ENCODE measurements around the gene COL5A3.

DNA sequence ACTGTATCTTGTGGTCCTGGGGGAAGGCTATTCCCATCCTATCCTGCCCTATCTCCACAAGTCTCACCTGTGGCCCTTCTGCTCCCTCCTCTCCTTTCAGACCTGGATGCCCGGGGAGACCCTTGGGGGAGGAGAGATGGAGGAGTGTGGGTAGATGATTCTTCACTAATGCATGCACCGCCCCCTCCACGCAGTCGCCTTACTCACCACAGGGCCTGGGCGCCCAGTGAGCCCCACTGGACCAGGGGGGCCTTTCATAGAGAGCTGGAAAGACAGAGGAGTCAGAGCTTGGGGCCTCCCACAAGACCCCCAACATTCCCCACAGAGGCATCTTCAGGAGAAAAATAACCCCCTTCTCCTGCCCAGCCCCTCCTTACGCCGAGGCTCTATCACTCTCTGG is 14.3 kb downstream of the COL5A3 start:
- no peak for TF ChIP-seq YY1 (IDR thresholded peaks at IDR 0.05; ENCODE audit: low read depth)
- TF ChIP-seq, protein P1, sequence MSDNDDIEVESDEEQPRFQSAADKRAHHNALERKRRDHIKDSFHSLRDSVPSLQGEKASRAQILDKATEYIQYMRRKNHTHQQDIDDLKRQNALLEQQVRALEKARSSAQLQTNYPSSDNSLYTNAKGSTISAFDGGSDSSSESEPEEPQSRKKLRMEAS (IDR thresholded peaks at IDR 0.05): no peak
- no peak for TF ChIP-seq TEAD4 (IDR thresholded peaks at IDR 0.05)
- no peak for TF ChIP-seq EGR1 (IDR thresholded peaks at IDR 0.05)
- TF ChIP-seq, protein P2, sequence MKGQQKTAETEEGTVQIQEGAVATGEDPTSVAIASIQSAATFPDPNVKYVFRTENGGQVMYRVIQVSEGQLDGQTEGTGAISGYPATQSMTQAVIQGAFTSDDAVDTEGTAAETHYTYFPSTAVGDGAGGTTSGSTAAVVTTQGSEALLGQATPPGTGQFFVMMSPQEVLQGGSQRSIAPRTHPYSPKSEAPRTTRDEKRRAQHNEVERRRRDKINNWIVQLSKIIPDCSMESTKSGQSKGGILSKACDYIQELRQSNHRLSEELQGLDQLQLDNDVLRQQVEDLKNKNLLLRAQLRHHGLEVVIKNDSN (IDR thresholded peaks at IDR 0.05): no peak
- no peak for TF ChIP-seq EP300 (IDR thresholded peaks at IDR 0.05; ENCODE audit: borderline replicate concordance)
- no peak for TF ChIP-seq CREB1 (IDR thresholded peaks at IDR 0.05; ENCODE audit: low read depth)
- no peak for TF ChIP-seq CEBPB (IDR thresholded peaks at IDR 0.05)
- no peak for TF ChIP-seq RAD21 (IDR thresholded peaks at IDR 0.05; ENCODE audit: low read depth)
- TF ChIP-seq, protein P3, sequence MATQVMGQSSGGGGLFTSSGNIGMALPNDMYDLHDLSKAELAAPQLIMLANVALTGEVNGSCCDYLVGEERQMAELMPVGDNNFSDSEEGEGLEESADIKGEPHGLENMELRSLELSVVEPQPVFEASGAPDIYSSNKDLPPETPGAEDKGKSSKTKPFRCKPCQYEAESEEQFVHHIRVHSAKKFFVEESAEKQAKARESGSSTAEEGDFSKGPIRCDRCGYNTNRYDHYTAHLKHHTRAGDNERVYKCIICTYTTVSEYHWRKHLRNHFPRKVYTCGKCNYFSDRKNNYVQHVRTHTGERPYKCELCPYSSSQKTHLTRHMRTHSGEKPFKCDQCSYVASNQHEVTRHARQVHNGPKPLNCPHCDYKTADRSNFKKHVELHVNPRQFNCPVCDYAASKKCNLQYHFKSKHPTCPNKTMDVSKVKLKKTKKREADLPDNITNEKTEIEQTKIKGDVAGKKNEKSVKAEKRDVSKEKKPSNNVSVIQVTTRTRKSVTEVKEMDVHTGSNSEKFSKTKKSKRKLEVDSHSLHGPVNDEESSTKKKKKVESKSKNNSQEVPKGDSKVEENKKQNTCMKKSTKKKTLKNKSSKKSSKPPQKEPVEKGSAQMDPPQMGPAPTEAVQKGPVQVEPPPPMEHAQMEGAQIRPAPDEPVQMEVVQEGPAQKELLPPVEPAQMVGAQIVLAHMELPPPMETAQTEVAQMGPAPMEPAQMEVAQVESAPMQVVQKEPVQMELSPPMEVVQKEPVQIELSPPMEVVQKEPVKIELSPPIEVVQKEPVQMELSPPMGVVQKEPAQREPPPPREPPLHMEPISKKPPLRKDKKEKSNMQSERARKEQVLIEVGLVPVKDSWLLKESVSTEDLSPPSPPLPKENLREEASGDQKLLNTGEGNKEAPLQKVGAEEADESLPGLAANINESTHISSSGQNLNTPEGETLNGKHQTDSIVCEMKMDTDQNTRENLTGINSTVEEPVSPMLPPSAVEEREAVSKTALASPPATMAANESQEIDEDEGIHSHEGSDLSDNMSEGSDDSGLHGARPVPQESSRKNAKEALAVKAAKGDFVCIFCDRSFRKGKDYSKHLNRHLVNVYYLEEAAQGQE (IDR thresholded peaks at IDR 0.05; ENCODE audit: low read depth): no peak
- TF ChIP-seq FOXM1 (IDR thresholded peaks at IDR 0.05; ENCODE audit: borderline replicate concordance, low read depth): no peak
- TF ChIP-seq TCF12 (IDR thresholded peaks at IDR 0.05; ENCODE audit: low read depth): no peak

Data from Ishikawa (cell line).